GM19239 (cell line): Measurements from ENCODE around the gene USP2.

ENCODE experiments used
- DNase-seq: peaks from one replicate; pipeline ENCODE4 v3.0.0; 2011; ENCODE audit warnings: low spot score; ENCODE audit not compliant: insufficient read length
- FAIRE-seq: peaks from 2 replicates; lab custom pipeline; 2011; peaks lifted over from hg19 to GRCh38; lab: Jason Lieb, UNC

USP2 gene

DNA sequence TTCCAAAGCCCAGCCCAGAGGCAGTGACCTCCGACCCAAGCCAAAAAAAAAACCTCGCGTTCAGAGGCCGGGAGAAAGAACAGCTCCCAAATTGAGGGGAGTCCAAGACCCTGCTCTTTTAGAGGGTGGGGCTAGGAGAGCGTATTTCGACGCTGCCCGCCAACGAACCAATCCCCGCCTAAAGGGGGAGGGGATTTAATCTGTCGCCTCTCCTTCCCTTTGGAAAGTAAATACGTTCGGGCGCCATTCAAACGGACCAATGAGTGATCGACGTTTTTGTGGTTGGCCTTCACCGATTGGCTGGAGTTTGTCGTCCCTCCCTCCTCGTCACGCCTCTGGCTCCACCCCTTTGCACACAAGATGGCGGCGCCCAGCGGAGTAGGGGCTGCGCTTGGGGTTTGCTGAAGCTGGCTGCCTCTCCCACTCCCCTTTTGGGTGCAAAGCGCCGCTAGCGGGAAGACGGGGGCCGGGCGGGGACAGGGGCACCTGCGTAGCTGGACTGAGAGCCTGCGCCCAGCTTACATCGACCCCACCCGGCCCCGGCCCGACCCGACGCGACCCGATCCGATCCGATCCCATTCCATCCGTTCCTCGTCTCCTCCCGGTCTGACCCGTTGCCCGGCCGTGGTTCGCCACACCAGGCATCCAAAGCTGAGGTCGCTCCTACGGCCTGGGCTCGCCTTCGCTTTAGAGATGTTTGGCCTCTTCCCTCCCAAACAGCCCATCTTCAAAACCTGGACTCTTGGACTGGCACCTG, 47.1 kb downstream of the USP2 start, which contains the start of gene RNF26:
Gene RNF26 (plus strand): TSS at position 354 of the 757 bp plus-strand sequence. CDS start 596 bp downstream, outside the sequence.
- DNase-seq (peak; percentile 98), FAIRE-seq (peak; percentile 100)

DNA sequence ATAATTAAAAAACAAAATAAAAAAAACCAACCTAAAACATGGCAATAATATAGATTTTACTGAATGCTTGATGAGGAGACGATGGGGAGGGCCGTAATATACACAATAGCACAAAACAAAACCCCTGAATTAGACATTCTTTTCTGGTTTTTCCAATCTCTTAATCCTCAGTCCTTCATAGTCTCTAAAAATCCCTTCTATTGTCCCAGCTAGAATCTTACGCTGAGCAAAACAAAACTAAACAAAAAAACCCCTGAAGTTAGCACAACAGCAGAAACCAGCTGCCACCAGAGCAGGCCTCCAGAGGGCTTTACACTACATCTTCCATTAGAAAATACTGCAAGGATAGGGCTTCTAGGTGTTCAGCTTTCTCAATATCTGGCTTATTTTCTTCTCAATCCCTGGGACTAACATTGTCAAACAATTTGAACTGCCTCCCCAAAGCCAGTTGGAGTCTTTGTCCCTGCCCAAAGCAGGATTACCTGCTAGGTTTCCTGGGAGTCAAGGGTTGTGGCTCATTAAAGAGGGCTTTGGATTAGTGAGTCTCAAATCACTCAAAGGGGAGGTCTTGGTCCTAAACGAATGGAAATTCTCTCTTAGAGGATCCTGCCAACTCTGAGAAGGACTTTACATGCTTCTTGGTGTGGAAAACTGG, 49.3 kb downstream of the USP2 start:
- no peak for DNase-seq
- FAIRE-seq, result no peak

DNA sequence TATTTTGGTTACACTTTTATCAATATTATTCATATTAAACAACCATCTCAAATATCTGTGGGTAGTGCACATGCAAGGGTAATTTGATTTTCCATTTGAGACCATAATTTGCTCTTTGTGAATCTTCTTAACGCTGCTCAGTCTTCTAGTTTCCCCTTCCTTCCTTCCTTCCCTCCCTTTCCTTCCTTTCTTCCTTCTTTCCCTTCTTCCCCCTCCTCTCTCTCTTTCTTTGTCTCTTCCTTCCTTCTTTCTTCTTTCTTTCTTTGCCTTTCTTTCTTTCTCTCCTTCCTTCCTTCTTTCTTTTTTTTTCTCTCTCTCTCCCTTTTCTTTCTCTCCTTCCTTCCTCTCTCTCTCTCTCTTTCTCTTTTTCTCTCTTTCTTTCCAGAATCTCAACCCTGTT, 51.3 kb downstream of the USP2 start:
- no peak for FAIRE-seq
- no peak for DNase-seq

DNA sequence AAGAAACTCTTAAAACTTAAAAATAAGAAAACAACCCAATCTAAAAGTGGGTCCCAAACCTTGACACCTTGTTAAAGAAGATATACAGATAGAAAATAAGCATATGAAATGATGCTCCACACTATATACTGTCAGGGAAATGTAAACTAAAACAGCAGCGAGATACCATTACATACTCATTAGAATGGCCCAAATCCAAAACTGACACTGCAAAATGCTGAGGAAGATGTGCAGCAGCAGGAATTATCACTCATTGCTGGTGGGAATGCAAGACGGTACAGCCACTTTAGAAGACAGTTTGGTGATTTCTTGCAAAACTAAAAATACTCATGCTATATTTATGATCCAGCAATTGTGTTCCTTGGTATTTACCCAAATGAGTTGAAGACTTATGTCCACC, 52.2 kb downstream of the USP2 start:
- FAIRE-seq, result no peak
- DNase-seq, result no peak

DNA sequence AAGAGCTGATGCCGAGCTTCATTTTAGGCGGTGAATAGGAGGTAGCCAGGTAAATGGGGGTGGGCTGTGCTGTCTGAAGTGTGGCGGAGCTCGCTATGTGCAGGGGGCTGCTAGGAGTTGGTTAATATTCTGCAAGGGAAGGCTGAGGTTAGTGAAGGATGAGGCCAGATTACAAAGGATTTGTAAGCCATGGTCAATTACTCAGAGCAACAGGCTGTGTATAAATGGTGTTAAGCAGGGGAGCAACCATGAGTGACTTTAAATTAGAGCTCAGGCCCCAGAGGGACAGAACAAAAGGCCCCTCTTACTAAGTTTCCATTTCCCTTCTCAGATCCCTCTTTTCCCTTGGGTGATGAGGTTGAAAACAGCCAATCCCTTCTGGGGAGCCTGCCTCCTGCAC, 57.3 kb downstream of the USP2 start:
- no peak for FAIRE-seq
- DNase-seq, result no peak

DNA sequence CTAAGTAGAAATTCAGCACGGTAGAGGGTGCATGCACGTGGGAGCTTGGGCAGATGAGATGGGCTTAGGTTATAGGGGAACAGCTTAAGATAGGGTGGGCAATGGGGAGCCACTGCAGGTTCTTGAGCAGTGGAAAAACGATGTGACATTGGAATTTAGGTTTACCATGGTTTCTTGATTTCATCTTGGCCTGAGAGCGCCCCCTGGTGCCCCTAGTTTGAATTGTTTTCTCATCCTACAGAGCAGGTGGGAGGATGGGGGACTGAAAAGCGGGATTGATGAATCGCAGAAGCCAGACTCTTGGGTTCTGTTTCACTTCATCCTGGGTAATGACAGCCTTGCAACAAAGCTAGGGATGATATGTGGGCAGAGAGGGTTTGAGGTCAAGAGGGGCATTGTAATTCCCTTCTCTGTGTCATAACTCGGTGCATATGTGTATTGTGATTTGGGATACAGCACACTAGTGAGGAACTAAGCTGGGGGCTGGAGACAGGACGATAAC, 57.9 kb downstream of the USP2 start:
- DNase-seq (no peak), FAIRE-seq (peak; percentile 82)

DNA sequence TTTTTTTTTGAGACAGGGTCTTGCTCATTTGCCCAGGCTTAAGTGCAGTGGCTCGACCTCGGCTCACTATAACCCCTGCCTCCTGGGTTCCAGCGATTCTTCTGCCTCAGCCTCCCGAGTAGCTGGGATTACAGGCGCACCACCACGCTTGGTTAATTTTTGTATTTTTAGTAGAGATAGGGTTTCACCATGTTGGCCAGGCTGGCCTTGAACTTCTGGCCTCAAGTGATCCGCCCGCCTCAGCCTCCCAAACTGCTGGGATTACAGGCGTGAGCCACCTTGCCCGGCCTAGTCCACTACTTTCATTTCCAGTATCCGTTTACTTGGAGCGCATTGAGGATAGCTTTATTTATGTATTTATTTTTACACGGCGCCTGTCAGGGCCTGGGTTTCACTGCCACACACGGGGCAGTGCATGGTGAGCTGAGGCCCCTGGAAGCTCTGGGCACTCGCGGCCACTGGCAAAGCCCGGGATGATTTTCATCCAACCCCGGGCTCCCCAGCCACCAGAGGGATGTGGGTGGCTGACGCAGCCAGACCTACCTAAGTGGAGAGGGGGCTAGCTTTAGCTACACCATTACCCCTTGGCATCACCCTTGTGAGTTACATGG, 58.5 kb downstream of the USP2 start:
- FAIRE-seq (no peak), DNase-seq (no peak)

DNA sequence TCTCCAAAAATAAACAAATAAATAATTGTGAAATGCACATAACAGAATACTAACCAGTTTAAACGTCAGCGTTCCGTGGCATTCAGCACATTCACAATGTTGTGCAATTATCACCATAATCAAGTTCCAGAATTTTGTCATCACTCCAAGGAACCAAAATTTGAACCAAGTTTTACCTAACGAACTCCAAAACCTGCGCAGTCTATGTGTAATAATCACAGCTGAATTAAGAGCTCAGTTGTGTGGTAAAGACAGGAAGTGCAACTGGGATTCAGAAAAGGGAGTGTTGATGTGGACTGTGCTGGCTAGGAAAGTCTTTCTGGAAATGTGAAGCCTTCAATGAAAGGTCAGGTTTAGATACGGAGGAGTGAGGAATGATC, 59.1 kb downstream of the USP2 start:
- no peak for FAIRE-seq
- no peak for DNase-seq

DNA sequence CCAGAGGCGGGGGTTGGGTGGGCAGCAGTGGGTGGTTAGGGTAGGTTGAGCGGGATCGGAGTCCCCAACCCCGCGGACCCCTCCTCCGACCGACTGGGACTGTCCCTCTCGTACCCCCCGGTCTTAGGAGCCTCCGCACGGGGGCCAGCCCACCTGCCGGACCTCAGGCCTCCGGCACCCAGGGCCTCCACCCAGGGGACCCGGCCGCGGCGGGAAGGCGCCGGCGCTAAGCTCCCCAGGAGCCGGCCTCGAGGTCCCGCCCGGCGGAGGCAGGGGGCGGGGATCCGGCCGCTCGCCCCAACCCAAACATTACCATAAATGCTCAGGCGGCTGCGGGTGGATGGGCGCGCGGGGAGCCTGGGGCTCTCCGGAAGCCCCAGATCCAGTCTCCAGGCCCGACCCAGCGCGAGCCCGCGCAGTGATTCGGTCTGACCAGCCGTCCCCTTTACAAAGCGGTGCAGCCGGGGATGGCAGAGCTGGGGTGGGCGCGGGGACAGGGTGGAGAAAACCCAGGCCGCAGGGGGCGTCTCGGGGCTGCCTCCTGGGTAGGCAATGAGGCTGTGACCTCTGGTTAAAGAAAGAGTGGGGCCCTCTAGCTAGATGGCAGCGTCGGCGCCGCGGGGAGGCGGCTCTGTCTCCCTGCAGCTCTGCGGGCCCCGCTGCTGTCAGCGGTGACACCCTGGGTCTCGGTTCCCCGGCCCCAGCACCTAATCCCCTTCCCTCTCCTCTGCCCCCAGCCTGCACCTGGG, 60.5 kb downstream of the USP2 start:
- no peak for FAIRE-seq

DNA sequence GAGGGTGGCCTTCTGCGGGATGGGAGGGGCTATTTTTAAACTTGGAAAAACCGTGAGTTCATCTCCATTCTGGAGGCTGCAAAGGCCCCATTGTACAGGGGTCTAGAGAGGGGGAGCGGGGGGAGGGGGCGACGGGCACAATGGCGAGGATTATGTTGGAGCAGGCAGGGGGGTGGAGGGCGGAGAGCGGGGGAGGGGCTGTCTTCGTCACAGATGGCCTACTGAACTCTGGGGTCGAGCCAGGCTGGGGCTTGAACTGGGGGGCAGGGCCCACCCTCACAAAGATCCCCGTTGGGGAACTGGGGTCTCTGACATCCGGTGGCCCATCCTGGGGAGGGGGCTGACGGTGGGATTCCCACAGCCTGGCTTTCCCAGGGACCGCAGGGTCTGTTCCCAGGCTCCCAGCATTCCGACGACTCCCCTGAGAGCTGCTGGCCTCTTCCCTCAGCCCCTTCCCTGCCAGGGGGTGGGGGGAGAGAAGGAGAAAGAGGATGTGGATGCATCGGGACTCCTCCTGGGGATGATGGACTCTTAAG, 61.2 kb downstream of the USP2 start:
- no peak for DNase-seq
- no peak for FAIRE-seq

More for the DNA sequence above, 60.5 kb downstream of the USP2 start:
- DNase-seq, result peak; percentile 79

DNA sequence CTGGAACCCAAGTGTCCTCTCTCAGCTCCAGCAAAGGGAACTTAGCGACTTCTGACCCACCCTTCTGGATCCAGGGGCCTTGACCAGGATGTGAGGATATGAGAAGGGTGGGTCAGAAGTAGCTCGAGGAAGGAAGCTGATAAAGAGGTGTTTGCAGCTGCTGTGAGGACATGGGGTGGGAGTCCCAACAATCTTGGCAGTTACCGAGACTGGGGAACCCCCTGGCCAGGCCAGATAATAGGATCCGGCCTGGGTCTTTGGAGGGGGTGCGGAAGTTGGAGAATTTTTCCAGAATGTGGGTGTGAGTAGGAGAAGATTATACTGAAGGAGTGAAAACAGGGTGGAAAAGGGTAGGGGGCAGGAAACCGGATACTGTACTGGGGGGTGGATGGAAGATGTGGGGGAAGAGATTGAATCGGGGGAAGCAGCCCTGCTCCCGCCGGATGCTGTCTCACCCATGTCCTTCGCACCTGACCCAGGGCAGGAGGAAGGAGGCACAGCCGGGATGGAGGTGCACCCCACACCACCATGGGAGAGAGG, 61.7 kb downstream of the USP2 start:
- FAIRE-seq (no peak), DNase-seq (no peak)

DNA sequence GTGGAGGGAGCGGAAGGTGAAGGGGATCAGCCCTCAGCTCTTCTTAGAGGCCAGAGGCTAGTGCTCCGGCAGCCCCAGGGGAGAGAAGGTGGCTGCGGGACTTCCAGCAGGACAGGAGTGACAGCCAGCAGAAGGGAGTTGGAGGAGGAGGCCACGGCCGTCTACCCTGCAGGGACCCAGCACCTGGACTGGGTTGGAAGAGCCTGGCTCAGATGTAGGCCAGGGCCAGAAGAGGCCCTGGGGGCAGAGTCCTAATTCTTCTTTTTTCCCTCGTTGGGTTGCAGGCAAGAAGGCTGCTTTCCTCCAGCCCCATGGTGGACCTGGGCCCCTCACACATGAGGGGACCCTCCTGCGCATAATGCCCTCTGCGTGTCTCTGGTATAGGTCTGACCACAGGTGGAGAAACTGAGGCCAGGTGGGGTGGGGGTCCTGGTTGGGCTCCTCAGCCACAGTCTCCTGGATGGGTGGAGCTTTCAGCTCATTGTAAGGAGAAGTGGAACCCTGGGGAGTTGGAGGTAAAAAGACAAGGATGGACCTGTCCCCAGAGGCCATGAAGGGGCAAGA, 62.3 kb downstream of the USP2 start:
- FAIRE-seq (no peak), DNase-seq (no peak)

DNA sequence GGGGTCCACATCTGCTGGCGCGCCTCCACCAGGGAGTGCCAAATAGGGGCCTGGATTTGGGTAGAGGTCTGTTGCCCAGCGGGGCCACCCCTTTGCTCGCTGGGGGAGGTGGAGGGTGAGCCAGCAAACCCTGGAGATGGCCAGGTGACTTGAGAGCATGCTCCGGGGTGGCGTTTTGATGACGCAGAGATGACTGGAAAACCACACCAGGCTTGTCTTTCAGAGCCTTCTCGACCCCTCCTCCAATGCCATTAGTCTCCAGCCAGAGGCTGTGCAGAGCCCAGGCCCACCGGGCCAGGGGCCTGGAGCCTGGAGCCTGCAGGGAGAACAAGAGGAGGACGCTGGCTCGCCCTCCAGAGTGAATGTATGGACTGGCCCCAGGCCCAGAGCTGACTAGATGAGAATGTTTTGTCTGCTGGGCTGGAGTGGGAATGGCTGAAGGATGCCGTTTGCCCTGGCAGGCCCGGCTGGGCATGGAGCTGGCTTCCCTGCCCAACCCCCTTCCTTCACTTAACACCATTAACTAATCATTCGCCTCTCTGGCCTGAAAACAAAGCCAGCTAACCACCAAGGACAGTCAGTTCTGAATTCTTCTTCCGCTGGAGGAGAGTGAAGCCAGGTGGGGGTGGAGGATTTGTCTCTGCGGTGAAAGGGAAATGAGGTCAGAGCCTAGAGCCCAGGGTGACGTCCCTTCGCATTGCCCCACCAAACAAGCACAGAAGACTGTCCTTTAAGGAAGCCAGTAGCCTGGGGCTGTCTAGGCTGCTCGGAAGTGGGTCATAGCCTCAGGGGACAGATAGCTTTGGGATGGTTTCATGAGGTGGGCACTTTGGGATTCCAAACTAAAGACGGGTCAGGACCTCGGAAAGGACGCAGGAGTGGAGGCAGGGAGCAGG, 63.0 kb downstream of the USP2 start:
- FAIRE-seq, result no peak
- DNase-seq, result no peak

DNA sequence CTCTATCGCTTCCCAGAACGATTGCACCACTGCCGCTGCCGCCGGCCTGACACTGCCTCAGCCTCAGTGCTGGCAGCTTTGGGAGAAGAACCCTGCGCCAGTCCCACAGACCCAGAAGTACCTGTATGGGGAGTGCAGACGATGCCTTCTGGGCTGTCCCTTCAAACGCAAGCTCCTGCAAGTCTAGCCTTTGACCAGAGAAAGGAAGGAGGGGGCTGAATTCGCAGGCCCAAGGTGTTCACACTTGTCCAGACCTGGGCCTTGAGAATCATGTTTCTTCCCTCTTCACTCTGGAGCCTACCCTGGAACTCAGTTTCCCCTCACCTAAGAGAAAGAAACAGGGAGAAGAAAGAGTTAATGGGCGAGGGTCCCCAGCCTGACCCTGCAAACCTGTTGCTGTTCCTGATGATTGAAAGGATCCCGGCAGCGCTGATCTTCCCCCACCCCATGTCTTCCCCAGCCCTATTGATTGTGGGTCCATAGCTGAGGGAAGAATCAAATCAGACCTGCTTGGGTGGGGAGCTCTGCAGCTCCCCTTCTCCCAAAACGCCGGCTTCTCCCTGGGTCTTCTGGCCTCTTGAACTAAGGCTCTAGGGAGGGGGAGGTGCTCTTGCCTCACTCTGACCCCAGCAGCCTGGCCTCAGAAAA, 63.8 kb downstream of the USP2 start:
- DNase-seq, result no peak
- FAIRE-seq, result no peak

DNA sequence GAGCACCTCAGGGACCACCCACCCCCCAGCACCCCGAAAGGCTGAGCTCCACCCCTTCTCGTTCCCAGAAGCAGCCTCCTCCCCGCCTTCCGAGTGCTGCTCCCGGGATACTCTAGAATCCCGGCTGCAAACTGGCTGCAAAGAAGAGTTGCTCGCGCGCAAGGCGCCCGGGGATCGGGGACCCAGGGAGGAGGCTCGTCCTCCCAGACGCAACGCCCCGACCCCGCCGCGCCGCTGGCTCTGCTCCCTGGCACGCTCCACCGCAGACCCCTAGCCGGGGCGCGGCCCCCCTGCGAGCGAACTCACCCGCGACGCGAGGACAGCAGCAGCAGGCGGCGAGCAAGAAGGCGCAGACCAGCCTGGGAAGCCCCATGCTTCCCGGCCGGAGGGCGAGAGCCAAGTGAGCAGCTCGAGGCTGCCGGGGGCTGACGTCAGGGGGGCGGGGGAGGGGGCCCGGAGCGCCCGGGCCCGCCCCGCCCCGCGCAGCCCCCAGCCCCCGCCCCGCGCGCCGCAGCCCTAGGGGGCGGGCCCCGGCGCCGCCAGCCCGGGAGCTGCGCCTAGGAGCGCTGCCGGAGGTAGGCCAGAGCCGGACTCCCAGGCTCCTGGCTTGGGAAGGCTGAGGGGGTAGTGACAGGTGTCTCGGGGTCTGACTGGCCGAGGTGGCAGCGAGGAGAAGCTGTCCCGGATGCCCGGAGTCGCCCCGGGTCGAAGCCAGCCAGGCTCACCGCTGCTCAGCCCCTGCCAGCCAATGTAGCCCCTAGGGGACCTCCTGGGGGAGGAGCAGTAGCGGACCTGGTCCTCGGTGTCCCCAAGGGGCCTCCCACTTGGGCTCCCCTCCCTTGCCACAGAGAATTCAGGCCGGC, 64.5 kb downstream of the USP2 start, which contains the start of gene MCAM:
Gene MCAM (minus strand): TSS at position 402 of the 863 bp plus-strand sequence. CDS start 29 bp downstream, at position 373.
- no peak for FAIRE-seq
- DNase-seq, result no peak

DNA sequence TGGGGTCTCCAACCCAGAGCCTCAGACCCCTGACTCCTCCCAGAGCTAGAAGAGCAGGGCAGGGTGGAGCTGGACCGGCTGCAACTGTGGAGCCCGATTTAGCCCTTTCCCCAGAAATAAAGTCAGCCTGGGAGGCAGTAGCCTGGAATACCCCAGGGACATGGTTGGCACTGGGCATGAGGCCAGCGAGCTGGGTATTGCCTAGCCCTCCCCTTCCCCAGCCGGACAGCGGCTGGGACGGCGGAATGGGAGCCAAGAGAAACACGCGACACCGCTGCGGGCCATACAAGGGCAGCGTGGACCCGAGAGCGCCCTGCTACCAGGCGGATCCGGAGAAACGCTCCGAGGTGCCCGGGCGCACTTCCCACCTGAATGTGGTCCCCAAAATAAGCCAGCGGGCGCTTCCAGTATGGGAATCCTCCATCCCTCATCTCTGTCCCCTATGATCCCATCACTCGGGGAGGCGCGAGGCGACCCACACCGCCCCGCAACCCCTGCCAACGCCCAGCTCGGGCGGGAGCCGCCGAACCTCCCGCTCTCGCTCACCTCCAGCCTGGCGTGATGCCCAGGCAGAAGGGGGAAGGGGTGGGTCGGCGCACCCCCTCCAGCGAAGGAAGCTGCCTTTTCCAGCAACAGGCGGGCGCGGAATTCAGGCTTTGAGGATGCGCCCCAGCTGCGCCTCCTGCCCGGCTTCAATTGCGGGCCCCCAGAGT, 65.3 kb downstream of the USP2 start:
- DNase-seq (no peak), FAIRE-seq (no peak)
